Loucy (cell line): ENCODE results near the gene SAMD14.

Experiments
- CTCF ChIP-seq: fragments of 200-600 bp; sonication (generic); conservative IDR thresholded peaks from 2 replicates; pipeline ENCODE4 v1.5.1; 2014; ENCODE audit warnings: mild to moderate bottlenecking, antibody characterized with exemption, low read length
- EZH2phosphoT487 ChIP-seq: fragments of 200-600 bp; IDR thresholded peaks from 2 replicates; pipeline ENCODE4 v1.6.1; 2018; ENCODE audit warnings: antibody characterized with exemption, mild to moderate bottlenecking, moderate library complexity, borderline replicate concordance

GRCh38 chr17:50067996-50068395, 62.0 kb downstream of the SAMD14 start:
- TF ChIP-seq CTCF: no peak
- no peak for TF ChIP-seq EZH2phosphoT487
